Sigmoid colon (tissue), 7 donors: ENCODE measurements around the gene SDC1. TPM values are rescaled to one million over a fixed set of nuclear protein-coding genes. Genes with fewer than 3 reads are reported as not detected.
"Not testable (repeated sequence)": the region's sequence is repeated elsewhere in the genome, so short reads cannot be mapped to it uniquely, and the experiment has no call there.

ENCODE experiments used
- DNase-seq: peaks from one replicate; pipeline ENCODE4 v3.0.0-alpha.2; 2019
- H3K27ac ChIP-seq, 4 donors: fragments of 200-600 bp; sonication (generic); one replicate each; pipeline ENCODE4 v1.5.1; 2016 to 2019; ENCODE audit warnings: mild to moderate bottlenecking in 1 of 4
- H3K27me3 ChIP-seq, 3 donors: fragments of 200-600 bp; sonication (generic); one replicate each; pipeline ENCODE4 v1.5.1; 2019; ENCODE audit warnings: mild to moderate bottlenecking in 1 of 3
- H3K36me3 ChIP-seq, 4 donors: fragments of 200-600 bp; sonication (generic); one replicate each; pipeline ENCODE4 v1.5.1; 2016 to 2019
- H3K4me1 ChIP-seq, 4 donors: fragments of 200-600 bp; sonication (generic); one replicate each; pipeline ENCODE4 v1.5.1; 2017 to 2019
- H3K4me3 ChIP-seq, 4 donors: fragments of 200-600 bp; sonication (generic); one replicate each; pipeline ENCODE4 v1.5.1; 2017 to 2019; ENCODE audit warnings: mild to moderate bottlenecking in 2 of 4, moderate library complexity in 1 of 4
- H3K9me3 ChIP-seq, 4 donors: fragments of 200-600 bp in 3 of 4; sonication (generic) in 3 of 4; one replicate each; pipeline versions ENCODE4 v1.5.1 to v1.6.1; 2013 to 2019
- EP300 ChIP-seq, 4 donors: sonication (generic); formaldehyde crosslinking; IDR thresholded peaks; one replicate each; pipeline ENCODE4 v1.6.1; 2017; ENCODE audit warnings: antibody characterized with exemption in 4 of 4
- POLR2A ChIP-seq, 2 donors: fragments of 450-650 bp; IDR thresholded peaks; one replicate each; pipeline ENCODE4 v1.6.1; 2016; ENCODE audit warnings: antibody characterized with exemption in 2 of 2, mild to moderate bottlenecking in 2 of 2, moderate library complexity in 2 of 2
- POLR2AphosphoS5 ChIP-seq, 4 donors: sonication (generic); formaldehyde crosslinking; IDR thresholded peaks; one replicate each; pipeline ENCODE4 v1.6.1; 2017; ENCODE audit warnings: antibody characterized with exemption in 4 of 4
- WGBS, 2 donors: extraction: QIAGEN DNeasy Blood & Tissue Kit; methylation state at CpG; one replicate each; pipeline ENCODE4 v1.1.7; 2013; 5-methylcytosine and 5-hydroxymethylcytosine counted together
- intact Hi-C: fragments of 100-400 bp; cut with DNase I; formaldehyde crosslinking; loops from one replicate; pipeline ENCODE4 v1.15.1; 2023
- polyA plus RNA-seq, 3 donors: library from polyadenylated mRNA; stranded (reverse); fragments of 200-250 nt; gene quantifications; one replicate each; pipeline ENCODE4 v1.2.3, GENCODE V29; 2013
- total RNA-seq, 4 donors: library from RNA; depleted of rRNA; stranded (reverse); fragments of >200 nt; gene quantifications; one replicate each; pipeline ENCODE4 v1.1.0, GENCODE V29; 2016
- TF ChIP-seq, protein P1 (sequence below), 4 experiments: fragments of 450-650 bp in 3 of 4; fragments of 200-600 bp in 1 of 4; IDR thresholded peaks; one replicate each; pipeline ENCODE4 v1.5.1; 2016 to 2019; ENCODE audit warnings: antibody characterized with exemption in 4 of 4, mild to moderate bottlenecking in 3 of 4, moderate library complexity in 2 of 4
- donor health status: healthy with polysubstance abuse.
- donor health status: Bipolar disorder and iron deficiency.
- donor health status: healthy.

The SDC1 gene
- total and polyA plus RNA-seq, 7 donors = 0.33 to 104 (median 8.0) TPM; not detected in 1

DNA sequence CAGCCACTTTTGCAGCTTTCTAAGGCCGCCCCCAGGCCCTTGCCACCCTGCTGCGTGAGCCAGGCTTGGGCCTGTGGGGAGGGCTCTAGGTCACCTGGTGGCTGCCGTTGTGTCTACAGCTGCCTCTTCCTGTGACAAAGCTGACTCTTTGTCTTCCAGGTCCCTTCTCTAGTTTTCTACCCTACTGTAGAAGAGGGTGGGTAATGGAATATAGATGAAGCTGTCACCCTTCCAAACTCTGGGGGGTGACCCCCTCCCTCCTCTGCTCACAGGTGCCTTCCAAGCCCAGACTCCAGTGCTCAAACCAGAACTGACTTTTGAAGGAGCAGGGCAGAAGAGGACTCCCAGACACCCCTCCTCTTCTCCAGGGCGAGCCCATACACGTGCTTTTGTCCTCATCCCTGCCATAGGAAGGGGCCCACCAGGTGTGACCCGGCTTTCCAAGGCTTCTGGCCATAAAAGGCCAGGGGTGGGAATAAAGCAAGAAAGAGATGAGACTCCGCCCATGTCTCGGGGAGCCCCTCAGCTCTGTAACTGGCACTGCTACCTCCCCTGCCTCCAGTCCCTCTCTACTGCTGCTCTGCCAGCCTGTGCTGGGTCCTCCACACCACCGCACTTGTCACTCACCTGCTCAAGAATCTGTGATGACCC is 17.9 kb upstream of the SDC1 start:
- H3K9me3 ChIP-seq = peaks cover 0 to 1% (median 0%) of the 10 kb centered on the region in 4 donors
- TF ChIP-seq, protein P1, sequence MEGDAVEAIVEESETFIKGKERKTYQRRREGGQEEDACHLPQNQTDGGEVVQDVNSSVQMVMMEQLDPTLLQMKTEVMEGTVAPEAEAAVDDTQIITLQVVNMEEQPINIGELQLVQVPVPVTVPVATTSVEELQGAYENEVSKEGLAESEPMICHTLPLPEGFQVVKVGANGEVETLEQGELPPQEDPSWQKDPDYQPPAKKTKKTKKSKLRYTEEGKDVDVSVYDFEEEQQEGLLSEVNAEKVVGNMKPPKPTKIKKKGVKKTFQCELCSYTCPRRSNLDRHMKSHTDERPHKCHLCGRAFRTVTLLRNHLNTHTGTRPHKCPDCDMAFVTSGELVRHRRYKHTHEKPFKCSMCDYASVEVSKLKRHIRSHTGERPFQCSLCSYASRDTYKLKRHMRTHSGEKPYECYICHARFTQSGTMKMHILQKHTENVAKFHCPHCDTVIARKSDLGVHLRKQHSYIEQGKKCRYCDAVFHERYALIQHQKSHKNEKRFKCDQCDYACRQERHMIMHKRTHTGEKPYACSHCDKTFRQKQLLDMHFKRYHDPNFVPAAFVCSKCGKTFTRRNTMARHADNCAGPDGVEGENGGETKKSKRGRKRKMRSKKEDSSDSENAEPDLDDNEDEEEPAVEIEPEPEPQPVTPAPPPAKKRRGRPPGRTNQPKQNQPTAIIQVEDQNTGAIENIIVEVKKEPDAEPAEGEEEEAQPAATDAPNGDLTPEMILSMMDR (IDR thresholded peaks at IDR 0.05) = no peak
- TF ChIP-seq EP300 (IDR thresholded peaks at IDR 0.05) (no peak), POLR2AphosphoS5 (IDR thresholded peaks at IDR 0.05) (no peak), POLR2A (IDR thresholded peaks at IDR 0.05) (no peak)
- 59 to 72% methylated on average over 9 of the region's 9 CpGs for WGBS, 2 donors
- no peak overlapping the region for H3K4me3 ChIP-seq
- no peaks in the 10 kb centered on the region for H3K4me1 ChIP-seq
- intact Hi-C loops = no loop called here
- H3K27ac ChIP-seq = no peak overlapping the region
- H3K27me3 ChIP-seq = no peaks in the 10 kb centered on the region
- H3K36me3 ChIP-seq = peaks cover 0 to 13% (median 0%) of the 10 kb centered on the region in 4 donors
- DNase-seq = no peak

DNA sequence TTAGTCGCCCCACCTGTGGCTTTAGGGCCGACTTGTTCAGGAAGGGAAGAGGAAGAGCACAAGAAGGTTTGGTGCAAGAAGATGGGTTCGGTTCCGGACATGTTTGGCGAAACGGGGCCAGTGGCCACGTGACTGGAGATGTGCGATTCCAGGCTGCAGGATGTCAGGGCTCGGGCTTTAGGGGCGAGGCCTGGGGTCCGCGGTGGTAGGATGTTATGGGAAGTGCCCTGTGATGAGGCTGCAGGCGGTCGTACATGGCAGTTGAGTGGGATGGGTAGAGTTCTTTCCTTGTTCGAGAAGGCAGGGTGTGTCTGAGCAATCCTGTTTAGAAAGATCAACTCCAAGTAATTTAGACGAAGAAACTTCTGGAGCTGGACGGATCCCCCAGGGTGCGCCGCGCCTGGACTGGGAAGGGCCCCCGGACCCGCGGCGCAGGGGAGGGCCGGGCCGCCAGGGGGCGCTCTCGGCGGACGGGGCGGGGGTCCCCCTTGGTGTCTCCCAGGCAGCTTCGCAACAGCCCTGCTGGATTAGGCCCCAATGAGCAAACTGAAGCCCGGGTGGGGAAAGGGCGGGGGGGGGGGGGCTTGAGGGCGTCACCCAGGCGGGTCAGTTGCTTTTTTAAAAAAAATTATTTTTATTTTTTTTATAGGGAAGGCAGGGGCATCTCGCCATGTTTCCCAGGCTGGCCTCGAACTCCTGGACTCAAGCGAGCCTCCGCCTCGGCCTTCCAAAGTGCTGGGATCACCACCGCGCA is 17.2 kb upstream of the SDC1 start:
- H3K36me3 ChIP-seq = peaks cover 0 to 6% (median 0%) of the 10 kb centered on the region in 4 donors
- DNase-seq = peak; percentile 58
- intact Hi-C loops = no loop called here
- H3K27ac ChIP-seq = no peak overlapping the region
- no peaks in the 10 kb centered on the region for H3K27me3 ChIP-seq
- TF ChIP-seq POLR2A (IDR thresholded peaks at IDR 0.05) = no peak
- TF ChIP-seq EP300 (IDR thresholded peaks at IDR 0.05) = no peak
- TF ChIP-seq, protein P1 (IDR thresholded peaks at IDR 0.05) = peak in 1 of 4 experiments; percentile 41
- H3K4me3 ChIP-seq = no peak overlapping the region
- peaks cover 0 to 3% (median 0%) of the 10 kb centered on the region in 4 donors for H3K9me3 ChIP-seq
- 44 to 45% methylated on average over 43 of the region's 43 CpGs for WGBS, 2 donors
- H3K4me1 ChIP-seq = no peaks in the 10 kb centered on the region

DNA sequence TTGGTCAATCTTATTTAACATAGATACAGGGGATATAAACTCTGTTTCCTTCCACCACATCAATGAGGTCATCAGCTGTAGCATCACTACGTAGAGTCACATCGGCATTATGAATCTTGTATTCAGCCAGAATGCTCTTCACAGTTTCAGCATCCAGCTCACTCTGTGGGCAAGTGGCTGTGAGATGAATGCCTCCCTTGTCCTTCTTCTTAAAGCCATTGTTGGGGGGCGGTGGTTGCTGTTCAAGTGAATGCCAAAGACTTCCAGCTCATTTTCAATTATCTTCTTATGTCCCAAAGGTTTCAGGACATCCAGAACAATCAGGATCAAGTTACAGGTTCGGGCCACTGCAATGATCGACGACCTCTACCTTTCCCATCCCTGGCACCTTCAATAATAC is 15.4 kb upstream of the SDC1 start:
- H3K27ac ChIP-seq, H3K27me3 ChIP-seq, H3K9me3 ChIP-seq, H3K36me3 ChIP-seq, H3K4me1 ChIP-seq, DNase-seq, H3K4me3 ChIP-seq, intact Hi-C loops: not testable (repeated sequence)
- 94 to 97% methylated on average over 6 of the region's 6 CpGs for WGBS, 2 donors

DNA sequence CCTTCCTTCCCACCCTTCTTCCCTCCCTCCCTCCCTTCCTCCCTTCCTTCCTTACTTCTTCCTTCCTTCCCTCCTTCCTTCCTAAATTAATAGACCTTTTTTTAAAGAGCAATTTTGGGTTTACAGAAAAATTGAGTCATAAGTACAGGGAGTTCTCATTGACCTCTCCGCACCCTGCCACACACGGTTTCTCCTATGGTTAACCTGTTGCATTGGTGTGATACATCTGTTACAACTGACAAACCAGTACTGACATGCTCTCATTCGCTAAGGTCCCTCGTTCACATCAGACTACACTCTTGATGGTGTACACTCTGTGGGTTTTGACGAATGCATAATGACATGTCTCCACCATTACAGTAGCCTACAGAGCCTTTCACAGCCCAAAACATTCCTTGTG is 11.6 kb upstream of the SDC1 start:
- Histone ChIP-seq H3K9me3 (peaks cover 0 to 3% (median 0%) of the 10 kb centered on the region in 4 donors), H3K36me3 (no peaks in the 10 kb centered on the region), H3K27ac (no peak overlapping the region), H3K27me3 (no peaks in the 10 kb centered on the region), H3K4me1 (no peaks in the 10 kb centered on the region), H3K4me3 (no peak overlapping the region)
- DNase-seq = no peak
- 84 to 89% methylated on average over 5 of the region's 5 CpGs for WGBS, 2 donors
- TF ChIP-seq, protein P1 (IDR thresholded peaks at IDR 0.05) = no peak
- TF ChIP-seq POLR2A (IDR thresholded peaks at IDR 0.05) = no peak
- TF ChIP-seq POLR2AphosphoS5 (IDR thresholded peaks at IDR 0.05) = no peak
- TF ChIP-seq EP300 (IDR thresholded peaks at IDR 0.05) = no peak
- intact Hi-C loops = no loop called here

DNA sequence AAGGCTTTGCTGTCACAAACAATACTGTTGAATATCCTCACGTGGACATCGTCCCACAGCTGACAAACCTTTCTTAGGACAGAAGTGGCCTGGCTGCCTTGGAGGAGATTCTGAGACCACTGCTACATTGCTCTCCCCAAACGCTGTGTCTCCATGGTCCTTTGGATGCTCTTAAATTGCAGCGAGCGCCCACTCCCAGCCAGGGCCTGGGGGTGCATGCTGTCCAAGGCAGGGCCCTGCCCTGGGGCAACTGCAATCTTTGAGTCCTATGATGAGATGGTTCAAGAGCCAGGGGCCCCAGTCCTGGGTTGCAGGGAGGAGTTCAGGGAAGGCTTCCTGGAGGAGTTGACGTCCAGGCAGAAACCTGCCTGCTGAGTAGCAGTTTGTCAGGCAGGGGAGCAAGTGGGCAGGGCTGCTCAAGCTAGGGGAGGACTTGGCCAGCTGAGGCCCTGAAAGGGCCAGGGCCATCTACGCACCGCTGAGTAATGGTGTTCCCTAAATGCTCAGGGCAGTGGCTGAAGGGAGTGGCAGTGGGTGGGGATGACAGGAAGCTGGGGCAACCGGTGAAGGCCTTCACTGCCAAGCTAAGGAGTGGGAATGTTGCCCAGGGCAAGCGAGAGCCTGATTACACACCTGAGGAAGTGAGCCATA is 10.8 kb upstream of the SDC1 start:
- Histone ChIP-seq H3K4me3 (no peak overlapping the region), H3K9me3 (peaks cover 0 to 3% (median 0%) of the 10 kb centered on the region in 4 donors), H3K36me3 (no peaks in the 10 kb centered on the region), H3K4me1 (no peaks in the 10 kb centered on the region), H3K27ac (no peak overlapping the region), H3K27me3 (no peaks in the 10 kb centered on the region)
- DNase-seq = no peak
- WGBS, 2 donors = 53 to 81% methylated on average over 10 of the region's 10 CpGs
- intact Hi-C loops = no loop called here
- TF ChIP-seq, protein P1 (IDR thresholded peaks at IDR 0.05) = no peak
- no peak for TF ChIP-seq POLR2AphosphoS5 (IDR thresholded peaks at IDR 0.05)
- TF ChIP-seq POLR2A (IDR thresholded peaks at IDR 0.05) = no peak

DNA sequence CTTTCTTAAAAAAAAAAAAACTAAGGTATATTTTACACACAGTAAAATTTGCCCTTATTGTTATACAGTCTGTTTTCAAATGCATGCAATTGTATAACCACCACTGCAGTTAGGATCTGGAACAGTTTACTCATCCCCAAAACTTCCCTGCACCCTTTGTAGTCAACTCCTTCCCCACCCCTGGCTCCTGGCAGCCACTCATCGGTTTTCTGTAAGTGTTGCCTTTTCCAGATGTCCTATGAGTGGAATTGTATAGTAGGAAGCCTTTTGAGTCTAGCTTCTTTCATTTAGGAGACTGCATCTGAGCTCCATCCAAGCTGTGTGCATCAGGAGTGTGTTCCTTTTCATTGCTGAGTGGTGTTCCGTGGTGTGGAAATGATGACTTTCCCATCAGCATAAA is 9.7 kb upstream of the SDC1 start:
- intact Hi-C loops, H3K27ac ChIP-seq: not testable (repeated sequence)

More for the DNA sequence above, 9.7 kb upstream of the SDC1 start:
- H3K36me3 ChIP-seq, H3K27me3 ChIP-seq, DNase-seq, H3K4me1 ChIP-seq, H3K4me3 ChIP-seq, H3K9me3 ChIP-seq: not testable (repeated sequence)
- 71 to 78% methylated on average over 2 of the region's 2 CpGs for WGBS, 2 donors
